Astrocyte (in vitro differentiated cells and primary cell): ENCODE measurements around the gene ZNF784. TPM values are rescaled to one million over a fixed set of nuclear protein-coding genes. Genes with fewer than 3 reads are reported as not detected.

Experiments used
- DNase-seq: peaks from one replicate; pipeline ENCODE4 v3.0.0-alpha.2; 2010; ENCODE audit warnings: low read depth
- FAIRE-seq: peaks from 2 replicates; lab custom pipeline; 2011; peaks lifted over from hg19 to GRCh38; lab: Jason Lieb, UNC
- H2AFZ ChIP-seq: 2 replicates; pipeline ENCODE4 v1.6.0; 2012; ENCODE audit warnings: low read depth, low read length, inconsistent platforms
- H3K27ac ChIP-seq: 2 replicates; pipeline ENCODE4 v1.5.1; 2011; ENCODE audit warnings: low read depth, low read length, inconsistent platforms
- H3K27me3 ChIP-seq: 2 replicates; pipeline ENCODE4 v1.6.0; 2011; ENCODE audit warnings: low read length, inconsistent platforms; ENCODE audit not compliant: insufficient read depth
- H3K36me3 ChIP-seq: 2 replicates; pipeline ENCODE4 v1.5.1; 2011; ENCODE audit warnings: low read length, inconsistent platforms; ENCODE audit not compliant: insufficient read depth
- H3K4me1 ChIP-seq: 2 replicates; pipeline ENCODE4 v1.5.1; 2011; ENCODE audit warnings: low read length, inconsistent platforms; ENCODE audit not compliant: insufficient read depth
- H3K4me2 ChIP-seq: 2 replicates; pipeline ENCODE4 v1.6.0; 2012; ENCODE audit warnings: low read length, inconsistent platforms
- H3K4me3 ChIP-seq: 2 replicates; pipeline ENCODE4 v1.5.1; 2011; ENCODE audit warnings: low read depth, mild to moderate bottlenecking, low read length, inconsistent platforms; ENCODE audit not compliant: insufficient read depth
- H3K79me2 ChIP-seq: 2 replicates; pipeline ENCODE4 v1.6.0; 2012; ENCODE audit warnings: mild to moderate bottlenecking, low read length, inconsistent platforms; ENCODE audit not compliant: insufficient read depth
- H3K9ac ChIP-seq: 2 replicates; pipeline ENCODE4 v1.6.0; 2012; ENCODE audit warnings: mild to moderate bottlenecking, low read length, inconsistent platforms
- H3K9me3 ChIP-seq: 2 replicates; pipeline ENCODE4 v1.5.1; 2012; ENCODE audit warnings: low read depth, mild to moderate bottlenecking, low read length, inconsistent platforms; ENCODE audit not compliant: insufficient read depth
- H4K20me1 ChIP-seq: 2 replicates; pipeline ENCODE4 v1.6.0; 2012; ENCODE audit warnings: low read length, inconsistent platforms; ENCODE audit not compliant: insufficient read depth
- H3K27ac Mint-ChIP-seq: one replicate; pipeline ENCODE4 v1.8.0; 2021; ENCODE audit warnings: mild to moderate bottlenecking, mixed read lengths; ENCODE audit not compliant: unreplicated experiment
- H3K27me3 Mint-ChIP-seq: one replicate; pipeline ENCODE4 v1.8.0; 2021; ENCODE audit warnings: low read depth, mixed read lengths; ENCODE audit not compliant: unreplicated experiment
- H3K36me3 Mint-ChIP-seq: one replicate; pipeline ENCODE4 v1.8.0; 2021; ENCODE audit warnings: low read depth, mixed read lengths; ENCODE audit not compliant: unreplicated experiment
- H3K4me1 Mint-ChIP-seq: one replicate; pipeline ENCODE4 v1.8.0; 2021; ENCODE audit warnings: low read depth, mixed read lengths; ENCODE audit not compliant: unreplicated experiment
- H3K4me3 Mint-ChIP-seq: one replicate; pipeline ENCODE4 v1.8.0; 2021; ENCODE audit warnings: mild to moderate bottlenecking, moderate library complexity, mixed read lengths; ENCODE audit not compliant: unreplicated experiment
- H3K9me3 Mint-ChIP-seq: one replicate; pipeline ENCODE4 v1.8.0; 2021; ENCODE audit warnings: mild to moderate bottlenecking, mixed read lengths; ENCODE audit not compliant: unreplicated experiment
- CTCF ChIP-seq: IDR thresholded peaks from 2 replicates; pipeline ENCODE4 v1.5.1; 2011; ENCODE audit warnings: low read depth, mild to moderate bottlenecking, inconsistent platforms, low read length, moderate library complexity; ENCODE audit not compliant: insufficient read depth
- EZH2 ChIP-seq: IDR thresholded peaks from 2 replicates; pipeline ENCODE4 v1.6.1; 2012; ENCODE audit warnings: mild to moderate bottlenecking, low read length, inconsistent platforms; ENCODE audit not compliant: insufficient read depth
- total RNA-seq: library from RNA; stranded (reverse); gene quantifications from 2 replicates; pipeline ENCODE4 v1.2.1, GENCODE V29; 2021

The ZNF784 gene
- total RNA-seq, 1 donor from 2014 or later = 5.3 TPM

- Histone ChIP-seq H3K27ac (no peak overlapping the region), H3K4me3 (no peak overlapping the region), H3K27me3 (no peaks in the 10 kb centered on the region), H4K20me1 (peaks cover 97% of the 10 kb centered on the region), H3K9ac (no peak overlapping the region), H3K4me1 (no peaks in the 10 kb centered on the region), H2AFZ (no peak overlapping the region), H3K4me2 (no peak overlapping the region), H3K9me3 (no peaks in the 10 kb centered on the region), H3K79me2 (peaks cover 90% of the 10 kb centered on the region), H3K36me3 (peaks cover 32% of the 10 kb centered on the region)
- Mint-ChIP-seq H3K4me1 (peaks cover 8% of the 10 kb centered on the region), H3K27ac (no peak overlapping the region), H3K36me3 (peaks cover 19% of the 10 kb centered on the region), H3K9me3 (peaks cover 1% of the 10 kb centered on the region), H3K27me3 (no peaks in the 10 kb centered on the region), H3K4me3 (no peak overlapping the region)
- TF ChIP-seq CTCF = no peak
- no peak for TF ChIP-seq EZH2
- DNase-seq = no peak
- no peak for FAIRE-seq
These were observed 42.6 kb upstream of the ZNF784 start for GRCh38 chr19:55667006-55667381.

- no peak overlapping the region for H3K4me3 Mint-ChIP-seq
- no peak for TF ChIP-seq CTCF
- TF ChIP-seq EZH2 = no peak
- Histone ChIP-seq H3K4me1 (no peaks in the 10 kb centered on the region), H3K9me3 (no peaks in the 10 kb centered on the region), H3K27me3 (no peaks in the 10 kb centered on the region), H2AFZ (no peak overlapping the region), H3K4me3 (no peak overlapping the region), H3K79me2 (peaks cover 92% of the 10 kb centered on the region), H3K36me3 (peaks cover 32% of the 10 kb centered on the region), H3K9ac (no peak overlapping the region), H3K27ac (no peak overlapping the region), H4K20me1 (peaks cover 97% of the 10 kb centered on the region), H3K4me2 (no peak overlapping the region)
- FAIRE-seq (no peak), DNase-seq (no peak)
- peaks cover 1% of the 10 kb centered on the region for H3K9me3 Mint-ChIP-seq
- peaks cover 8% of the 10 kb centered on the region for H3K4me1 Mint-ChIP-seq
- H3K27ac Mint-ChIP-seq = no peak overlapping the region
- no peaks in the 10 kb centered on the region for H3K27me3 Mint-ChIP-seq
- H3K36me3 Mint-ChIP-seq = peaks cover 19% of the 10 kb centered on the region
These were observed 42.1 kb upstream of the ZNF784 start for GRCh38 chr19:55666343-55667005.

- H3K36me3 Mint-ChIP-seq = peaks cover 16% of the 10 kb centered on the region
- H3K79me2 ChIP-seq = peaks cover 92% of the 10 kb centered on the region
- H3K4me2 ChIP-seq = no peak overlapping the region
- peaks cover 14% of the 10 kb centered on the region for H3K4me1 Mint-ChIP-seq
- no peak overlapping the region for H3K4me3 Mint-ChIP-seq
- no peaks in the 10 kb centered on the region for H3K27me3 ChIP-seq
- H3K9ac ChIP-seq = no peak overlapping the region
- no peaks in the 10 kb centered on the region for H3K4me1 ChIP-seq
- FAIRE-seq (no peak), DNase-seq (no peak)
- H2AFZ ChIP-seq = no peak overlapping the region
- no peak overlapping the region for H3K27ac ChIP-seq
- H3K36me3 ChIP-seq = peaks cover 29% of the 10 kb centered on the region
- H4K20me1 ChIP-seq = peaks cover 97% of the 10 kb centered on the region
- TF ChIP-seq CTCF (no peak), EZH2 (no peak)
- no peaks in the 10 kb centered on the region for H3K9me3 ChIP-seq
- no peaks in the 10 kb centered on the region for H3K9me3 Mint-ChIP-seq
- no peak overlapping the region for H3K4me3 ChIP-seq
- no peaks in the 10 kb centered on the region for H3K27me3 Mint-ChIP-seq
- no peak overlapping the region for H3K27ac Mint-ChIP-seq
These were observed 39.6 kb upstream of the ZNF784 start for GRCh38 chr19:55663846-55664536.
